Endothelial cell of umbilical vein (primary cell): ENCODE data around the gene NPAS1.
A peak's percentile ranks its signal among the peaks of the same experiment; 100 is the strongest.

Experiments used
- CTCF ChIP-seq, 2 donors: IDR thresholded peaks; 1 replicate in 1 of 2; 2 replicates in 1 of 2; pipeline ENCODE4 v1.5.1; 2011; ENCODE audit warnings: low read length in 2 of 2, mild to moderate bottlenecking in 2 of 2, moderate library complexity in 2 of 2, control low read depth in 1 of 2, inconsistent platforms in 1 of 2, low read depth in 1 of 2; ENCODE audit not compliant: insufficient read depth in 1 of 2; ENCODE audit errors: extremely low read depth in 1 of 2
- EZH2 ChIP-seq: IDR thresholded peaks from 2 replicates; pipeline ENCODE4 v1.6.1; 2012; ENCODE audit warnings: borderline replicate concordance, low read depth, mild to moderate bottlenecking, moderate library complexity, low read length, inconsistent platforms; ENCODE audit not compliant: severe bottlenecking
- FOS ChIP-seq: IDR thresholded peaks from 2 replicates; pipeline ENCODE4 v1.6.1; 2011; ENCODE audit warnings: mild to moderate bottlenecking, low read length, moderate library complexity, borderline replicate concordance; ENCODE audit not compliant: insufficient read depth
- JUN ChIP-seq: IDR thresholded peaks from 2 replicates; pipeline ENCODE4 v1.6.1; 2011; ENCODE audit warnings: borderline replicate concordance, low read depth; ENCODE audit not compliant: insufficient read length, insufficient read depth
- MAX ChIP-seq: IDR thresholded peaks from 2 replicates; pipeline ENCODE4 v1.6.1; 2011; ENCODE audit not compliant: insufficient read depth, insufficient read length
- MYC ChIP-seq: IDR thresholded peaks from one replicate; pipeline ENCODE4 v1.6.1; 2011; ENCODE audit warnings: mild to moderate bottlenecking, low read depth, low read length
- POLR2A ChIP-seq: IDR thresholded peaks from 2 replicates; pipeline ENCODE4 v1.6.1; 2012; ENCODE audit warnings: low read depth, mild to moderate bottlenecking, control low read depth, low read length
- POLR2AphosphoS5 ChIP-seq: IDR thresholded peaks from 2 replicates; pipeline ENCODE4 v1.6.1; 2012; ENCODE audit warnings: low read depth, mild to moderate bottlenecking, control low read depth, low read length, moderate library complexity; ENCODE audit not compliant: insufficient read depth

GRCh38 chr19:47028195-47028601 lies 8.6 kb downstream of the NPAS1 start:
- TF ChIP-seq CTCF (IDR thresholded peaks at IDR 0.05; ENCODE audit: extremely low read depth in 1 of 2, insufficient read depth in 1 of 2, low read depth in 1 of 2, low read length in 2 of 2) (no peak), POLR2A (no peak), EZH2 (peak; percentile 68), MYC (no peak), POLR2AphosphoS5 (no peak), MAX (no peak), JUN (no peak), FOS (no peak)
